HG03520 (cell line): ENCODE results near the gene ATP6V0A4.
"Not testable (repeated sequence)": the region's sequence is repeated elsewhere in the genome, so short reads cannot be mapped to it uniquely, and the experiment has no call there.

Source experiments
- ATAC-seq: cut with Tn5 transposase; IDR thresholded peaks from one replicate; pipeline ENCODE4 v1.9.1; 2021; ENCODE audit warnings: mild to moderate bottlenecking, moderate library complexity; ENCODE audit not compliant: unreplicated experiment

The ATP6V0A4 gene

DNA sequence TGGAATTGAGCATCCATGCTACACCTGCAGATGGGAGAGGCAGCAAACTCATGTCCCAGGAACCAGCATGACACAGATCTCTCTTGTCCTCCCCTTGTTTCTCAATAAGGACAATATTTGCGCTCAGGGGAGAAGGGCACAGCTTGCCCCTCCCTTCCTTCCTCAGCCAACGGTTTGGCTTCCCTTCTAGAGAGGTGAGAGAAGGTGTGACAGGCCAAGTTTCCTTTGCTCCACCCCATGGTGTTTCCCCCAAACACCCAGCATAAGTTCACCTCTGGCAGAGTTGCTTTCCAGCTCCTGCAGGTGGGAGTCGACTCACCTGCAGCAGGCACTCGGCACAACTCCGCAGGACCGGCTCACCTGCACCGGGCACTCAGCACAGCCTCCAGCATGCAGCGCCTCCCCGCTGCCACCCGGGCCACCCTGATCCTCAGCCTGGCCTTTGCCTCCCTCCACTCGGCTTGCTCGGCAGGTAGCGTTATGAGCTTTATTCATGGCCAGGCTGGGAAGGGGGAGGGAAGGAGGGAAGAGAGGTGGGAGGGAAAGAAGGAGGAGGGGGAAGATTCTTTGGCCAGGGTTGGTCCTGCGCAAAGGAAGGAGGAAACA lies at the start of gene ATP6V0A4, which contains the start of gene TMEM213:
Gene ATP6V0A4, minus strand, starts transcription at position 482 of the 606 bp plus-strand sequence. CDS start 26,949 bp downstream, outside the sequence.
Gene TMEM213, plus strand, starts transcription at position 280 of the 606 bp plus-strand sequence. Its CDS starts 111 bp downstream, at position 391.
- no peak for ATAC-seq

DNA sequence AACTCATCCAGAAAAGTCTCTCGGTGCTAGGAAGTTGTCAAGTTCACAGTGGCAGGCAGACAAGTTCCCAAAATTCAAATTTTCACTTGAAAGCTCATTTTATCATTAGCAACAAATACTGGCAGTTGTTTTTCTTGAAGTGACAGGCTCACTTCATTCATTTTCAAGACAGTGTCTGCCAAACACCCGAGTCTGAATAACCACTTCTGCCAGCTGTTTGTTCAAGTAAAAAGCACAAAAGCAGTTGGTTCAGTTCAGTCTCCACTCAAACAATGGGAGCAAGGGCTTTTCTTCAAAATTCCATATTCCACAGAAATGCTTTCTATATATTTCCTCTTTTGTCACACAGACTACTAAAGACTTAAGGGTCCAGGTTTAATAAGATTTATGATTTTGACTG lies 47.7 kb upstream of the ATP6V0A4 start:
- ATAC-seq, result no peak

GRCh38 chr7:138843632-138844580 lies 45.9 kb upstream of the ATP6V0A4 start:
- no peak for ATAC-seq

GRCh38 chr7:138842111-138842510 lies 44.1 kb upstream of the ATP6V0A4 start:
- no peak for ATAC-seq

DNA sequence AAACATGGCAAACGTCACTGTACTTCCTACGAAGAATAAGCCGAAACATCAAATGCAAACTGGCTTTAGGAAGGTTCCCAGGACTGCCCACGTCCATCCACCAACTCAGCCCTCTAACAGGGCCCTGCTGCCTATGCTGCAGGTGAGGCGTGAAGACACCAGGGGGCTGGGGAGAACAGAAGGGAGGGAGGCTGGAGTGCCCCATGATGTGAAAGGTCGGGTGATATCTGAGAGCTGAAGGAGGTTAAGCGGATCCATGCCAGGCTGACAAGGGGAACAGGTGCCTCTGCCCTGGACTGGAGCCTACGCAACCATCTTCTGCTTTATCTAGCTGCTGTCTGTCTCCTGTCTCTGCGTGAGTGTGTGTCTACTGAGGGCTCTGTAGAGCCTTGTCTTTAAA lies 40.2 kb upstream of the ATP6V0A4 start:
- no peak for ATAC-seq

- ATAC-seq, result no peak
Observed at GRCh38 chr7:138837627-138838026, 39.6 kb upstream of the ATP6V0A4 start.

DNA sequence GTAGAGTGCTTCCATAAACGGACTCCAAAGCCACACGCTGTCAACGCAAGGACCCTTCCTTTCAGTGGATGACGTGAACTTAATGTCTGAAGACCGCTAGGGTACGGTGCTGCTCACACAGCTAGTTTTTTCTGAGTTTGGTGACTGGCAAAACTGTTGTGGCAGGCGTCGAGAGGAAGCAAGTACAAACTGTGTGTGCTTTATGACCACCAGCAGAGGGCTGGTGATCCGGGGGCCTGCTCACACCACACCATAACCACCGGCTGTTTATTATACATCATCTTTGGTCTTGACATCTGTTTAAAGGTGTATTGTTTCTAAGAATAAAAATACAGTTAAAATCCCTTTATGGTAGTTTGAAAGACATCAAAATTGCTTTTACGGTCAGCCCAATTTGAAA lies 37.1 kb upstream of the ATP6V0A4 start:
- no peak for ATAC-seq

DNA sequence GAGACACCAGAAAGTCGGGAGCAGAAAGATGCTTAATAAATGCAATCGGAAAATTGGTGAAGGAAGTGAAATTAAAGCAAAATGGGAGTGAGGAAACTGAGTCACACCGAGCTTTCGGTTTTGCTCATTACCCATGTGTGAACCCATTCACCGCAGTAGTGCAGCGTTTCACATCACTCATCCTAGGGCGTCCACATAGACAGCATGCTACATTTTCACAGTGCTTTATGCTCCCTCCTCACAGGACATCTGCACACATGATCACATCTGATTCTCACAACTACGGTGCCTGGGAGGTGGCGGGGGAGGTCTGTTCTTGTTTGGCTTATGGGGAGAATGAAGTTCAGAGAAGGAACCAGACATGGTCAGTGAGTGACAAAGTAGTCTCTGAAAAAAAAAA lies 36.6 kb upstream of the ATP6V0A4 start:
- ATAC-seq, result no peak

DNA sequence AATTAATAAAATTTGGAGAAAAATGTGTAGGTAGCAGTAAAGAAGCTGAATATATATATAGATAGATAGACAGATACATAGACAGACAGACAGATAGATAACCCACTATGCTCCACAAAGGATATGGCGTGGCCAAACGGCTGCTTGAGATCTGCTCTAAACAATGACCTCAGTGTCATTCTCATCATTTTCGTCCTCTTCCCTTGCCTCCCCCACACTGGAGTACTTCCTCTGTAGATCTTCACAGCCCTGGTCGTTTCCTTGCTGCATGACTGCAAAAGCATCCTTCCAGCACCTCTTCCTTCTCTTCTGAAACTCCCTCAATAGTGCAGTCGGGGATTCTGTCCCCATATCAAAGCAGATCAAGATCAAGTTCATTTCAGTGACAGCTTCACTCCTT lies 35.6 kb upstream of the ATP6V0A4 start:
- no peak for ATAC-seq

GRCh38 chr7:138832966-138833365 lies 35.0 kb upstream of the ATP6V0A4 start:
- ATAC-seq, result no peak

- no peak for ATAC-seq
Observed at GRCh38 chr7:138829335-138829734, 31.3 kb upstream of the ATP6V0A4 start.

- no peak for ATAC-seq
Observed at GRCh38 chr7:138828302-138828701, 30.3 kb upstream of the ATP6V0A4 start.

- no peak for ATAC-seq
Observed at GRCh38 chr7:138825049-138825721, 27.2 kb upstream of the ATP6V0A4 start.

DNA sequence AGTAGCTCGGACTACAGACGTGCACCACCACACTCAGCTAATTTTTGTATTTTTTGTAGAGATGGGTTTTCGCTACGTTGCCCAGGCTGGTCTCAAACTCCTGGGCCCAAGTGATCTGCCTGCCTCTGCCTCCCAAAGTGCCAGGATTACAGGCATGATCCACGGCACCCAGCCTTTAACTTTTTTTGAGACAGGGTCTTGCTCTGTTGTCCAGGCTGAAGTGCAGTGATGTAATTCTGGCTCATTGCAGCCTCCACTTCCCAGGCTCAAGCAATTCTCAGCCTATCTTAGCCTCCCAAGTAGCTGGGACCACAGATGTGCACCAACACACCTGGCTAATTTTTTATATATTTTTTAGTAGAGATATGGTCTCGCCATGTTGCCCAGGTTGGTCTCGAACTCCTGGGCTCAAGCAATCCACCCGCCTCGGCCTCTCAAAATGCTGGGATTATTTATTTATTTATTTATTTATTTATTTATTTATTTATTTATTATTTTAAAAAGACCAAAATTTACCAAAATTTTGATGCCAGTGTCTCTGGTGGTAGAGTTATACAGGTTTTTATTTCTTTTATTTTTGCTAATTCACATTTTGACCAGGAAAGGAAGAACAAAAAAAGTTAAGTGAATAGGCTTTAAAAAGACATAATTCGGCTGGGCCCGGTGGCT lies 25.0 kb upstream of the ATP6V0A4 start:
- ATAC-seq, result no peak

DNA sequence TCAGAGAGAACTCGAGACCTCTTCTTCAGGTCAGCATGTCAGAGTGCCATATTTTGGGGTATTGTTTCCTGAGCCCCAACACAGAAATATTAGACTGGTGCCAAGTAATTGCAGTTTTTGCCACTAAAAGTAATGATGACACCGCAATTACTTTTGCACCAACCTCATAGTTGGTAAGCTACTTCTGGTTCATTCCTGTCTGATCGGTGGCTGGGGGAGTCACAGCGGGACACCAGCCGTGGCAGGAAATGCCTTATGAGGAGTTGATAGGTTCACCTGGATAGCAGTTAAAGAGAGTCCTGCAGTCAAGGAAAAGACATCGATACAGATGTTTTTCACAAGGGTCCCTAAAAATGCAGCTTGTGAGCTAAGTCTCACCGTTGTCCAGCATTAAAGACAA lies 23.9 kb upstream of the ATP6V0A4 start:
- ATAC-seq, result no peak

DNA sequence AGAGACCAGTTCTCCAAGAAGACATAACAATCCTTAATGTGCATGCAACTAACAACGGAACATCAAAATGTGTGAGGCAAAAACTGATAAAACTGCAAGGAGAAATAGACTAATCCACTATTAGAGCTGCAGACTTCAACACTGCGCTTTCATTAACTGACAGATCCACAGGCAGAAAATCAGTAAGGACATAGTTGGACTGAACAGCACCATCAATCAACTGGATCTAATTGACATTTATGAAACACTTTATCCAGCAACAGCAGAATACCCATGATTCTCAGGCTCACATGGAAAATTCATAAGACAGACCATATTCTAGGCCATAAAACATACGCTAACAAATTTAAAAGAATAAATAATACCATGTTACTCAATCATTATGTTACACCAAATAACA lies 21.6 kb upstream of the ATP6V0A4 start:
- ATAC-seq, result no peak

GRCh38 chr7:138816650-138817049 lies 18.7 kb upstream of the ATP6V0A4 start:
- no peak for ATAC-seq

GRCh38 chr7:138814816-138815332 lies 16.9 kb upstream of the ATP6V0A4 start:
- no peak for ATAC-seq

- ATAC-seq, result no peak
Observed at GRCh38 chr7:138813945-138814344, 15.9 kb upstream of the ATP6V0A4 start.

DNA sequence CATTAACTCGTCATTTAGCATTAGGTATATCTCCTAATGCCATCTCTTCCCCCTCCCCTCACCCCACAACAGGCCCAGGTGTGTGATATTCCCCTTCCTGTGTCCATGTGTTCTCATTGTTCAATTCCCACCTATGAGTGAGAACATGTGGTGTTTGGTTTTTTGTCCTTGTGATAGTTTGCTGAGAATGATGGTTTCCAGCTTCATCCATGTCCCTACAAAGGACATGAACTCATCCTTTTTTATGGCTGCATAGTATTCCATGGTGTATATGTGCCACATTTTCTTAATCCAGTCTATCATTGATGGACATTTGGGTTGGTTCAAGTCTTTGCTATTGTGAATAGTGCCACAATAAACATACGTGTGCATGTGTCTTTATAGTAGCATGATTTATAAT lies 13.3 kb upstream of the ATP6V0A4 start:
- ATAC-seq, result not testable (repeated sequence)

DNA sequence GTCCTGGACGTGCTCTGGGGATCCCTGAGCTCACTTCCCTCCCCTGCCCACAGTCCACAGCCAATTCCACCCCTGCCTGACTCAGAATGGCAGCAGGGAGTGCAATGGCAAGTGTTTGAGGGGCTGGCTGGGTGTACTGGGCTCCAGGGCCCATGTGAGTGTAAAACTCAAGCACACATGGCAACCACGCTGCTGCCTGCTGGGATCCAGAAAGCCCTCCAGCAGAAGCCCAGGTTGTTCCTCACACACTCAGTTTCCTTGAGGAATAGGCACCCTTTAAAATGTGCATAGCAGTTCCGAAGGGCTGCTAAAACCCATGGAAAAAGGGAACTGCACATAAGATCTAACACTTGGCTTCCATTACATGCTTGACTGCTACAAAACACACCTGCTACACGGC lies 11.3 kb upstream of the ATP6V0A4 start:
- ATAC-seq, result no peak
